H1 (cell line): ENCODE measurements around the gene PCP4. TPM values are rescaled to one million over a fixed set of nuclear protein-coding genes. Genes with fewer than 3 reads are reported as not detected.

Source experiments
- CTCF ChIA-PET: fragments of 300-600 bp; sonication (Branson Sonifier 250); formaldehyde crosslinking; loops from one replicate; lab custom pipeline; 2021; ENCODE audit not compliant: partially characterized antibody; lab: Charles Lee
- POLR2A ChIA-PET: fragments of 300-600 bp; sonication (Branson Sonifier 250); formaldehyde crosslinking; loops from one replicate; lab custom pipeline; 2021; ENCODE audit warnings: inconsistent platforms; ENCODE audit not compliant: partially characterized antibody; lab: Charles Lee
- DNase-seq, 2 experiments: peaks; one replicate each; pipeline versions ENCODE4 v3.0.0 to v3.0.0-alpha.2; 2010 to 2022; ENCODE audit warnings: low spot score in 2 of 2, low read depth in 1 of 2, mixed read lengths in 1 of 2
- FAIRE-seq: peaks from 2 replicates; lab custom pipeline; 2011; peaks lifted over from hg19 to GRCh38; lab: Jason Lieb, UNC
- H2AFZ ChIP-seq: 2 replicates; pipeline ENCODE4 v1.8.1; 2012; ENCODE audit warnings: low read length, inconsistent platforms
- H2AK5ac ChIP-seq: 2 replicates; pipeline ENCODE4 v1.6.1; 2013; ENCODE audit warnings: low read depth, low read length
- H2BK120ac ChIP-seq: replicated peaks from 2 replicates; pipeline ENCODE3; 2013; ENCODE audit warnings: low read depth, low read length, inconsistent platforms
- H2BK12ac ChIP-seq: 2 replicates; pipeline ENCODE4 v1.6.1; 2013; ENCODE audit warnings: low read depth, low read length
- H2BK15ac ChIP-seq: 2 replicates; pipeline ENCODE4 v1.6.1; 2013; ENCODE audit warnings: low read length
- H2BK20ac ChIP-seq: 2 replicates; pipeline ENCODE4 v1.6.1; 2013; ENCODE audit warnings: low read length
- H2BK5ac ChIP-seq: 2 replicates; pipeline ENCODE4 v1.6.1; 2013; ENCODE audit warnings: low read depth, low read length
- H3K14ac ChIP-seq: 2 replicates; pipeline ENCODE4 v1.6.1; 2013; ENCODE audit warnings: inconsistent platforms; ENCODE audit not compliant: insufficient read length
- H3K18ac ChIP-seq: 2 replicates; pipeline ENCODE4 v1.6.1; 2013; ENCODE audit warnings: low read length; ENCODE audit errors: extremely low read depth
- H3K23ac ChIP-seq: 2 replicates; pipeline ENCODE4 v1.6.1; 2013; ENCODE audit warnings: inconsistent platforms; ENCODE audit not compliant: insufficient read length
- H3K23me2 ChIP-seq: 2 replicates; pipeline ENCODE4 v1.6.1; 2013; ENCODE audit warnings: low read depth, low read length
- H3K27ac ChIP-seq: 2 replicates; pipeline ENCODE4 v1.6.1; 2011; ENCODE audit warnings: low read depth, low read length, inconsistent platforms
- H3K27me3 ChIP-seq, 4 experiments: replicated peaks in 1 of 4; 1 replicate in 1 of 4; 2 replicates in 3 of 4; pipeline versions ENCODE4 v1.6.1 to v1.8.1; 2011 to 2013; ENCODE audit warnings: low read length in 3 of 4, mild to moderate bottlenecking in 3 of 4, inconsistent platforms in 2 of 4, mixed read lengths in 2 of 4, moderate library complexity in 1 of 4; ENCODE audit not compliant: control insufficient read depth in 3 of 4, insufficient read depth in 3 of 4; ENCODE audit errors: extremely low read depth in 1 of 4
- H3K36me3 ChIP-seq, 4 experiments: 2 replicates each; pipeline versions ENCODE4 v1.6.1 to v1.8.1; 2011 to 2013; ENCODE audit warnings: mild to moderate bottlenecking in 4 of 4, low read length in 3 of 4, moderate library complexity in 2 of 4, control low read depth in 1 of 4, inconsistent platforms in 1 of 4; ENCODE audit not compliant: insufficient read depth in 4 of 4, control insufficient read depth in 2 of 4
- H3K4ac ChIP-seq: replicated peaks from 2 replicates; pipeline ENCODE3; 2013; ENCODE audit warnings: low read length, low read depth, mixed read lengths, inconsistent platforms; ENCODE audit not compliant: insufficient read length
- H3K4me1 ChIP-seq, 4 experiments: replicated peaks in 1 of 4; 1 replicate in 1 of 4; 2 replicates in 3 of 4; pipeline versions ENCODE4 v1.6.1 to v1.8.1; 2011 to 2013; ENCODE audit warnings: low read length in 3 of 4, inconsistent platforms in 2 of 4, mixed read lengths in 1 of 4; ENCODE audit not compliant: insufficient read depth in 4 of 4, control insufficient read depth in 3 of 4
- H3K4me2 ChIP-seq, 2 experiments: 2 replicates each; pipeline versions ENCODE4 v1.6.1 to v1.8.1; 2011 to 2013; ENCODE audit warnings: low read depth in 2 of 2, low read length in 2 of 2, control low read depth in 1 of 2, inconsistent platforms in 1 of 2, mild to moderate bottlenecking in 1 of 2; ENCODE audit not compliant: insufficient read depth in 1 of 2
- H3K4me3 ChIP-seq, 4 experiments: fragments of 200-600, 300-600 bp in 1 of 4; sonication (generic), shearing (Covaris generic), sonication (Bioruptor Twin) in 1 of 4; 2 replicates each; pipeline versions ENCODE4 v1.5.1 to v1.8.1; 2011 to 2016; ENCODE audit warnings: low read length in 4 of 4, low read depth in 3 of 4, control low read depth in 2 of 4, inconsistent platforms in 2 of 4, mild to moderate bottlenecking in 2 of 4, mixed read lengths in 1 of 4, moderate library complexity in 1 of 4; ENCODE audit not compliant: insufficient read depth in 2 of 4; ENCODE audit errors: extremely low read depth in 1 of 4
- H3K56ac ChIP-seq: replicated peaks from 2 replicates; pipeline ENCODE3; 2013; ENCODE audit warnings: low read depth, mild to moderate bottlenecking, mixed read lengths, low read length, inconsistent platforms; ENCODE audit not compliant: insufficient read length
- H3K79me1 ChIP-seq: 2 replicates; pipeline ENCODE4 v1.6.1; 2013; ENCODE audit warnings: low read depth, low read length, control low read depth
- H3K79me2 ChIP-seq, 2 experiments: 2 replicates each; pipeline versions ENCODE4 v1.6.1 to v1.8.1; 2012 to 2013; ENCODE audit warnings: low read length in 2 of 2, mild to moderate bottlenecking in 2 of 2, inconsistent platforms in 1 of 2; ENCODE audit not compliant: insufficient read depth in 2 of 2, control insufficient read depth in 1 of 2
- H3K9ac ChIP-seq, 4 experiments: replicated peaks in 1 of 4; 1 replicate in 1 of 4; 2 replicates in 3 of 4; pipeline versions ENCODE4 v1.6.1 to v1.8.1; 2011 to 2013; ENCODE audit warnings: low read depth in 3 of 4, low read length in 3 of 4, control low read depth in 2 of 4, mild to moderate bottlenecking in 2 of 4, moderate library complexity in 2 of 4, inconsistent platforms in 1 of 4; ENCODE audit errors: extremely low read depth in 1 of 4
- H3K9me3 ChIP-seq, 2 experiments: 2 replicates each; pipeline versions ENCODE4 v1.6.1 to v1.8.1; 2012 to 2013; ENCODE audit warnings: mild to moderate bottlenecking in 2 of 2, moderate library complexity in 2 of 2, control low read depth in 1 of 2, inconsistent platforms in 1 of 2, low read depth in 1 of 2, low read length in 1 of 2, mixed read lengths in 1 of 2; ENCODE audit not compliant: insufficient read depth in 2 of 2
- H4K20me1 ChIP-seq, 2 experiments: replicated peaks in 1 of 2; 2 replicates each; pipeline versions ENCODE3 to v1.8.1; 2011 to 2013; ENCODE audit warnings: inconsistent platforms in 2 of 2, low read length in 2 of 2, mild to moderate bottlenecking in 1 of 2; ENCODE audit not compliant: insufficient read depth in 2 of 2, control insufficient read depth in 1 of 2
- H4K5ac ChIP-seq: 2 replicates; pipeline ENCODE4 v1.6.1; 2013; ENCODE audit warnings: low read length, low read depth, mixed read lengths, inconsistent platforms; ENCODE audit not compliant: insufficient read length
- H4K8ac ChIP-seq: 2 replicates; pipeline ENCODE4 v1.8.0; 2013; ENCODE audit warnings: mild to moderate bottlenecking, moderate library complexity, low read length, inconsistent platforms; ENCODE audit not compliant: insufficient read depth; ENCODE audit errors: extremely low read depth
- H4K91ac ChIP-seq: replicated peaks from 2 replicates; pipeline ENCODE3; 2013; ENCODE audit warnings: low read length, mixed read lengths, inconsistent platforms; ENCODE audit not compliant: insufficient read length
- RAD21 ChIP-seq, 2 experiments: IDR thresholded peaks in 1 of 2; conservative IDR thresholded peaks in 1 of 2; 2 replicates each; pipeline ENCODE4 v1.6.1; 2011; ENCODE audit warnings: low read depth in 2 of 2, low read length in 2 of 2, improper control_type of control experiment in 1 of 2, inconsistent platforms in 1 of 2, mild to moderate bottlenecking in 1 of 2, moderate library complexity in 1 of 2
- TCF12 ChIP-seq: IDR thresholded peaks from 2 replicates; pipeline ENCODE4 v1.6.1; 2011; ENCODE audit warnings: low read depth, mild to moderate bottlenecking, low read length
- WGBS, 2 experiments: shearing (Covaris generic) in 1 of 2; methylation state at CpG; one replicate each; pipeline versions ENCODE4 v1.1.6 to v1.1.7; 2013 to 2015; ENCODE audit warnings: low lambda C conversion rate in 2 of 2, mixed read lengths in 2 of 2, inconsistent platforms in 1 of 2, low coverage in 1 of 2, missing lambda C conversion rate in 1 of 2; ENCODE audit not compliant: insufficient replicate concordance in 2 of 2, insufficient coverage in 1 of 2, insufficient read length in 1 of 2; ENCODE audit errors: extremely low coverage in 1 of 2, missing lambda C conversion rate in 1 of 2; 5-methylcytosine and 5-hydroxymethylcytosine counted together
- polyA plus RNA-seq, 7 experiments: library from polyadenylated mRNA; depleted of rRNA in 3 of 7; stranded (reverse) in 5 of 7; unstranded in 2 of 7; fragments of >200 nt in 5 of 7; fragments of 200-250 nt in 2 of 7; gene quantifications; 1 replicate in 5 of 7; 2 replicates in 1 of 7; 4 replicates in 1 of 7; pipeline versions ENCODE4 v1.2.1 to v1.2.3, GENCODE V29; 2011 to 2013; ENCODE audit warnings: missing spikeins in 2 of 7, mixed read lengths in 2 of 7
- total RNA-seq: library from RNA; stranded (reverse); fragmentation: NEBNext Ultra II Directional; extraction: Animal tissue kit (Norgen Biotek cat#: 25700); gene quantifications from 2 replicates; pipeline ENCODE4 v1.2.1, GENCODE V29; 2021
- TF ChIP-seq, protein P1 (sequence below), 3 experiments: IDR thresholded peaks; 1 replicate in 2 of 3; 2 replicates in 1 of 3; pipeline versions ENCODE4 v1.5.1 to v1.6.1; 2011; ENCODE audit warnings: low read length in 3 of 3, mild to moderate bottlenecking in 3 of 3, inconsistent platforms in 2 of 3, low read depth in 1 of 3, moderate library complexity in 1 of 3; ENCODE audit not compliant: insufficient read depth in 1 of 3; ENCODE audit errors: control extremely low read depth in 1 of 3

Gene PCP4
- total and polyA plus RNA-seq, 2 of the 8 experiments (the other 6 are each of a cell fraction or from before 2014, with no cell fraction given), result 1.8 to 2.4 TPM

DNA sequence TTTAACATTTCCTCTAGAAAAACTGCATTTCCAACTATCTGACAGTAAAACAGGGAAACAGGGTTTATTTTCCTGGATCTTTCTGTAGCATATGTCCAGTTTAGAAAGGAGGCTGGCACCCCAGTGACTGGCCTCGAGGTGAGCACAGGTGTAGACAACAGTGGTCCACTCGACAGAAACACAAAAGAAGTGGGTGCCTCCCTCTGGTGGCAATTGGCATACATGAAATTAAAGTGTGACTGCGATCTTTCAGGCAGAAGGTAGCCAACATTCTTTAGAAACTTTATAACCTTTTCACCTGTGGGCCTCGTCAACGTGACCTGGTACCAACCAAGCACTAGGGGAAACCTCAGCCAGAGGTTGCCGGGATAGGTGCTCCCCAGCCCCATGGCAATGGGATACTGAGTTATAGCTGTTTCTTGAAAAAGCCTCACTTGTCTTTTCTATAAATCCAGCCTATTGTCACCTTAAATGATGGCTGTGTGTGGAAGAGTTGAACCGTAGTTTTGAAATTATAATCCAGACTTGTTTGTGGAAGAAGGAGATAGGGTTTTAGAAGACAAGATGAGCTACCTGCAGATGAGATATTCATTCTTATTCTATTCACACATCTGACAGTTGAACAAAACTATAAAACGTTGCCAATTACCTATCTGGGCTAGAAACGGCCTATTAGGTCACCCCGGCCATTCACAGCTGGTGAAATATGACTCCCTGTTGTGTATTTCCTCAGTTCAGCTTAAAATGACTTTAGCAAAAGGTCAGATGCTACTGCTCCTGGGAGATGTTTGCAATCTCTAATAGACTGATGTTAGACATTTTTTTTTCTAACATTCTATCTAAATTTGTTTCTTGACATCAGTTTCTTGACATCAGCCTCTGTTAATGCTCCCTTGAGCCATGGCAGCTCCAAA lies 44.3 kb downstream of the PCP4 start:
- H3K4ac ChIP-seq, result no peak overlapping the region
- no peak overlapping the region for H3K23ac ChIP-seq
- no peaks in the 10 kb centered on the region for H4K20me1 ChIP-seq
- no peaks in the 10 kb centered on the region for H3K9me3 ChIP-seq
- no peak overlapping the region for H2BK15ac ChIP-seq
- H3K36me3 ChIP-seq, result no peaks in the 10 kb centered on the region
- H4K5ac ChIP-seq, result no peak overlapping the region
- no peaks in the 10 kb centered on the region for H3K23me2 ChIP-seq
- ChIA-PET POLR2A (no interaction called here), CTCF (interaction anchor here (0.7 to 4.3 kb wide), 12 partner anchors 9 to 214 kb away, joined by 3 to 22 read pairs (median 4); partner anchors contain the start of gene PCP4)
- H3K4me3 ChIP-seq, result no peak overlapping the region
- no peak overlapping the region for H2AK5ac ChIP-seq
- no peak overlapping the region for H3K4me2 ChIP-seq
- peaks cover 0 to 4% (median under 1%) of the 10 kb centered on the region in 4 experiments; a peak in 2 of 7 replicates for H3K4me1 ChIP-seq
- no peaks in the 10 kb centered on the region for H3K27me3 ChIP-seq
- no peak overlapping the region for H3K14ac ChIP-seq
- no peaks in the 10 kb centered on the region for H3K79me1 ChIP-seq
- H2BK5ac ChIP-seq, result no peak overlapping the region
- H2BK120ac ChIP-seq, result no peak overlapping the region
- no peak overlapping the region for H2BK20ac ChIP-seq
- WGBS, 2 experiments, result 84% methylated on average over 10 of the region's 10 CpGs; no CpG with 5 or more reads in 1 of the 2 experiments
- H3K9ac ChIP-seq, result no peak overlapping the region
- no peak overlapping the region for H4K8ac ChIP-seq
- no peak overlapping the region for H3K27ac ChIP-seq
- H4K91ac ChIP-seq, result no peak overlapping the region
- DNase-seq (no peak), FAIRE-seq (peak; percentile 71)
- no peak overlapping the region for H2AFZ ChIP-seq
- H3K18ac ChIP-seq, result no peak overlapping the region
- no peak for TF ChIP-seq TCF12
- TF ChIP-seq RAD21 (IDR thresholded peaks at IDR 0.05 in 1 of 2, conservative IDR thresholded peaks at IDR 0.05 in 1 of 2; ENCODE audit: low read depth in 2 of 2, low read length in 2 of 2), result peak; percentile 52 to 65
- TF ChIP-seq, protein P1, sequence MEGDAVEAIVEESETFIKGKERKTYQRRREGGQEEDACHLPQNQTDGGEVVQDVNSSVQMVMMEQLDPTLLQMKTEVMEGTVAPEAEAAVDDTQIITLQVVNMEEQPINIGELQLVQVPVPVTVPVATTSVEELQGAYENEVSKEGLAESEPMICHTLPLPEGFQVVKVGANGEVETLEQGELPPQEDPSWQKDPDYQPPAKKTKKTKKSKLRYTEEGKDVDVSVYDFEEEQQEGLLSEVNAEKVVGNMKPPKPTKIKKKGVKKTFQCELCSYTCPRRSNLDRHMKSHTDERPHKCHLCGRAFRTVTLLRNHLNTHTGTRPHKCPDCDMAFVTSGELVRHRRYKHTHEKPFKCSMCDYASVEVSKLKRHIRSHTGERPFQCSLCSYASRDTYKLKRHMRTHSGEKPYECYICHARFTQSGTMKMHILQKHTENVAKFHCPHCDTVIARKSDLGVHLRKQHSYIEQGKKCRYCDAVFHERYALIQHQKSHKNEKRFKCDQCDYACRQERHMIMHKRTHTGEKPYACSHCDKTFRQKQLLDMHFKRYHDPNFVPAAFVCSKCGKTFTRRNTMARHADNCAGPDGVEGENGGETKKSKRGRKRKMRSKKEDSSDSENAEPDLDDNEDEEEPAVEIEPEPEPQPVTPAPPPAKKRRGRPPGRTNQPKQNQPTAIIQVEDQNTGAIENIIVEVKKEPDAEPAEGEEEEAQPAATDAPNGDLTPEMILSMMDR (IDR thresholded peaks at IDR 0.05; ENCODE audit: control extremely low read depth in 1 of 3, insufficient read depth in 1 of 3, low read depth in 1 of 3, low read length in 3 of 3), result peak; percentile 20 to 47 (median 40)
- H2BK12ac ChIP-seq, result no peak overlapping the region
- no peaks in the 10 kb centered on the region for H3K79me2 ChIP-seq
- H3K56ac ChIP-seq, result no peak overlapping the region
